Skin epidermis (tissue), 12 donors: ENCODE measurements around the gene ASGR2.
"Not testable (repeated sequence)": the region's sequence is repeated elsewhere in the genome, so short reads cannot be mapped to it uniquely, and the experiment has no call there.

Source experiments
- H3K27ac ChIP-seq, 21 experiments: fragments of 200-600 bp; sonication (generic) in 11 of 21; one replicate each; pipeline ENCODE4 v1.5.0; 2020; ENCODE audit warnings: mild to moderate bottlenecking in 3 of 21, inconsistent platforms in 2 of 21, moderate library complexity in 2 of 21
- H3K4me3 ChIP-seq, 7 experiments: fragments of 200-600 bp; sonication (generic) in 2 of 7; one replicate each; pipeline ENCODE4 v1.5.0; 2020; ENCODE audit warnings: inconsistent platforms in 2 of 7, mild to moderate bottlenecking in 2 of 7, moderate library complexity in 1 of 7

The ASGR2 gene

GRCh38 chr17:7114241-7114874 lies at the start of gene ASGR2:
TSS of gene ASGR2 (minus strand) at chr17:7114822. CDS start at chr17:7114240, 582 bp downstream.
- H3K27ac ChIP-seq: peak within 1 kb of the TSS in 7 of 21 experiments; percentile 16 to 58 (median 36)
- no peak within 1 kb of the TSS for H3K4me3 ChIP-seq

- H3K4me3 ChIP-seq, H3K27ac ChIP-seq: not testable (repeated sequence)
Measured at GRCh38 chr17:7159571-7159970, 44.9 kb upstream of the ASGR2 start.

- H3K4me3 ChIP-seq, H3K27ac ChIP-seq: not testable (repeated sequence)
Measured at GRCh38 chr17:7158424-7158823, 43.8 kb upstream of the ASGR2 start.

GRCh38 chr17:7156342-7156940 lies 41.8 kb upstream of the ASGR2 start:
- H3K4me3 ChIP-seq: no peak overlapping the region
- H3K27ac ChIP-seq: no peak overlapping the region

GRCh38 chr17:7147772-7148171 lies 33.1 kb upstream of the ASGR2 start:
- Histone ChIP-seq H3K4me3 (no peak overlapping the region), H3K27ac (no peak overlapping the region)

GRCh38 chr17:7146115-7146514 lies 31.5 kb upstream of the ASGR2 start:
- Histone ChIP-seq H3K27ac (no peak overlapping the region), H3K4me3 (no peak overlapping the region)

- Histone ChIP-seq H3K4me3 (no peak overlapping the region), H3K27ac (no peak overlapping the region)
Measured at GRCh38 chr17:7144213-7144612, 29.6 kb upstream of the ASGR2 start.

- Histone ChIP-seq H3K27ac (peak overlapping the region in 12 of 21 experiments; percentile 14 to 72 (median 53)), H3K4me3 (no peak overlapping the region)
Measured at GRCh38 chr17:7141824-7142223, 27.2 kb upstream of the ASGR2 start.

GRCh38 chr17:7139400-7139799 lies 24.8 kb upstream of the ASGR2 start:
- Histone ChIP-seq H3K4me3 (no peak overlapping the region), H3K27ac (peak overlapping the region in 9 of 21 experiments; percentile 51 to 70 (median 59))

GRCh38 chr17:7138800-7139381 lies 24.3 kb upstream of the ASGR2 start:
- no peak overlapping the region for H3K4me3 ChIP-seq
- H3K27ac ChIP-seq: peak overlapping the region in 12 of 21 experiments; percentile 12 to 70 (median 57)

- H3K27ac ChIP-seq: peak overlapping the region in 12 of 21 experiments; percentile 7 to 70 (median 31)
- peak overlapping the region in 1 of 7 experiments; percentile 11 for H3K4me3 ChIP-seq
Measured at GRCh38 chr17:7137171-7137943, 22.7 kb upstream of the ASGR2 start.

- Histone ChIP-seq H3K27ac (peak overlapping the region in 3 of 21 experiments; percentile 7 to 59 (median 45)), H3K4me3 (no peak overlapping the region)
Measured at GRCh38 chr17:7136266-7136877, 21.8 kb upstream of the ASGR2 start.

GRCh38 chr17:7133916-7134315 lies 19.3 kb upstream of the ASGR2 start:
- peak overlapping the region in 12 of 21 experiments; percentile 2 to 79 (median 32) for H3K27ac ChIP-seq
- H3K4me3 ChIP-seq: no peak overlapping the region

GRCh38 chr17:7133424-7133823 lies 18.8 kb upstream of the ASGR2 start:
- Histone ChIP-seq H3K4me3 (no peak overlapping the region), H3K27ac (peak overlapping the region in 13 of 21 experiments; percentile 2 to 79 (median 43))

- no peak overlapping the region for H3K4me3 ChIP-seq
- H3K27ac ChIP-seq: peak overlapping the region in 13 of 21 experiments; percentile 17 to 79 (median 65)
Measured at GRCh38 chr17:7132511-7133094, 18.0 kb upstream of the ASGR2 start.

GRCh38 chr17:7131423-7131791 lies 16.8 kb upstream of the ASGR2 start:
- peak overlapping the region in 16 of 21 experiments; percentile 3 to 79 (median 50) for H3K27ac ChIP-seq
- H3K4me3 ChIP-seq: peak overlapping the region in 2 of 7 experiments; percentile 5 to 17

- peak overlapping the region in 2 of 7 experiments; percentile 5 to 17 for H3K4me3 ChIP-seq
- H3K27ac ChIP-seq: peak overlapping the region in 16 of 21 experiments; percentile 3 to 79 (median 46)
Measured at GRCh38 chr17:7130621-7131422, 16.2 kb upstream of the ASGR2 start.

- H3K4me3 ChIP-seq: no peak overlapping the region
- H3K27ac ChIP-seq: peak overlapping the region in 1 of 21 experiments; percentile 21
Measured at GRCh38 chr17:7129311-7129710, 14.7 kb upstream of the ASGR2 start.
